ENCODE measurements around the gene CRADD. TPM values are rescaled to one million over a fixed set of nuclear protein-coding genes. Genes with fewer than 3 reads are reported as not detected.

Gene CRADD
- 10 to 100 TPM; 19.4 to 28.7 (median 22.6) TPM for total RNA-seq

DNA sequence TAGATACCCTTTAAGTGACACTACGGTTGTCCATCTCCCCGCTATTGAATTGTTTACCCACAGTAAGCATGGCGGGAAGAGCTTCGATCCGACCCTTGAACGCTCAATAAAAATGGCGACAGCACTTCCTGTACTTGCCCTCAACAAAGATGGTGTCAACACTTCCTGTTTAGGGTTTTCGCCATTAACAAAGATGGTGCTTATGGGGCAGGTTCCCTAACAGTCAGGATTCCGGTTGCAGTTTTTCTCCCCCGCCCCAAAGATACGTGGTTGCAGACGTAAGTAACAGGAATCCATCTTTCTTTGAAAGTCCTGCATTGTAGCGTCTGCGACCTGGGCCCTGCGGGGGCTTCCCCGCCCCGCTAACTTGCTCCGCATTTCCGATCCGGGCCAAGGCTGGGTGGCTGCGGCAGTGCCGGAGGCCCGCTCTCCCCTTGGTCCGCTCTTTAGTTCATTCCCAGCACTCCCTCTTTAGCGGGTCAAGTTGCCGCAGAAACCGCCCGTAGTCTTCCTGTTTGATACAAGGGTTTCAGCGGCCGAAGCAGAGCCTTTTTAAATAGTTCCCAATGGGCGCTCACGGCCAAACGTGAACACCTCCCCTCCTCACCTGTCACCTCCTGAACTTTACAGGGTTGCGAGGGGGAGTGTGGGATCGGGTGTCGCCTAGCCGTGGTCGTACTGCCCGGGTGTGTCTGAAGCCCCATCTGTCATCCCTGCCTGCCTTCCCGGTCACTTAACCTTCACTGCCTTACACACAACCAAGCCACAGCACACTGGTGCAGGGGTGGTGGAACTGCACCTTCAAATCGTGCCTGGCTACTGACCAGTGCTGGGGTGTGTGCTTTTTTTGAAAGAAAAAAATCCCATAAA lies at the start of gene CRADD:
TSS of gene CRADD (plus strand) at position 181 of the 870 bp plus-strand sequence.
- Histone ChIP-seq H3K9me3 (no peaks in the 10 kb centered on the region), H3K4me1 (peaks cover 44 to 47% of the 10 kb centered on the region in 2 donors), H3K27me3 (no peaks in the 10 kb centered on the region), H3K36me3 (no peaks in the 10 kb centered on the region), H3K27ac (peak within 1 kb of the TSS; percentile 95 to 96 (median 96)), H3K4me3 (peak within 1 kb of the TSS; percentile 71 to 87 (median 84))
- DNase-seq (peak; percentile 78 to 84), ATAC-seq (peak; percentile 92 to 96)
- in situ Hi-C loops (cut with MboI; ENCODE audit: low sequenced_read_pairs in 4 of 4) (loop anchor here in 3 of 4 donors (5.0 to 10.0 kb wide), 4 partner anchors 65 to 397 kb away; partner anchors contain the start of gene SOCS2 (in 2 of the 3)), intact Hi-C loops (cut with DNase I; ENCODE audit: low total_unique reads) (loop anchor here (1.0 to 5.0 kb wide), 5 partner anchors 14 to 423 kb away; no protein-coding TSS in a partner anchor)
- TF ChIP-seq, protein P1, sequence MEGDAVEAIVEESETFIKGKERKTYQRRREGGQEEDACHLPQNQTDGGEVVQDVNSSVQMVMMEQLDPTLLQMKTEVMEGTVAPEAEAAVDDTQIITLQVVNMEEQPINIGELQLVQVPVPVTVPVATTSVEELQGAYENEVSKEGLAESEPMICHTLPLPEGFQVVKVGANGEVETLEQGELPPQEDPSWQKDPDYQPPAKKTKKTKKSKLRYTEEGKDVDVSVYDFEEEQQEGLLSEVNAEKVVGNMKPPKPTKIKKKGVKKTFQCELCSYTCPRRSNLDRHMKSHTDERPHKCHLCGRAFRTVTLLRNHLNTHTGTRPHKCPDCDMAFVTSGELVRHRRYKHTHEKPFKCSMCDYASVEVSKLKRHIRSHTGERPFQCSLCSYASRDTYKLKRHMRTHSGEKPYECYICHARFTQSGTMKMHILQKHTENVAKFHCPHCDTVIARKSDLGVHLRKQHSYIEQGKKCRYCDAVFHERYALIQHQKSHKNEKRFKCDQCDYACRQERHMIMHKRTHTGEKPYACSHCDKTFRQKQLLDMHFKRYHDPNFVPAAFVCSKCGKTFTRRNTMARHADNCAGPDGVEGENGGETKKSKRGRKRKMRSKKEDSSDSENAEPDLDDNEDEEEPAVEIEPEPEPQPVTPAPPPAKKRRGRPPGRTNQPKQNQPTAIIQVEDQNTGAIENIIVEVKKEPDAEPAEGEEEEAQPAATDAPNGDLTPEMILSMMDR (IDR thresholded peaks at IDR 0.05 in 4 of 5, conservative IDR thresholded peaks at IDR 0.05 in 1 of 5): no peak
- peak; percentile 53 to 70 for TF ChIP-seq POLR2A (IDR thresholded peaks at IDR 0.05)

DNA sequence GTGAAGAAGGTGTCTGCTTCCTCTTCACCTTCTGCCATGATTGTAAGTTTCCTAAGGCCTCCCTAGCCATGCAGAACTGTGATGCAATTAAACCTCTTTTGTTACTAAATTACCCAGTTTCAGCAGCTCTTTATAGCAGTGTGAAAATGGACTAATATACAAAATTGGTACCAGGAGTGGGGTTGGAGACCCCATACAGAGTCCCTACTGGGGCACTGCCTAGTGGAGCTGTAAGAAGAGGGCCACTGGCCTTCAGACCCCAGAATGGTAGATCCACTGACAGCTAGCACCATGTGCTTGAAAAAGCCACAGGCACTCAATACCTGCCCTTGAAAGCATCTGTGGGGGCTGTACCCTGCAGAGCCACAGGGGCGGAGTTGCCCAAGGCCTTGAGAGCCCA lies 44.8 kb upstream of the CRADD start:
- in situ Hi-C loops (cut with MboI; ENCODE audit: low sequenced_read_pairs in 4 of 4) (no loop called here), intact Hi-C loops (cut with DNase I; ENCODE audit: low total_unique reads) (no loop called here)
- Histone ChIP-seq H3K27me3 (no peaks in the 10 kb centered on the region), H3K4me1 (no peaks in the 10 kb centered on the region), H3K36me3 (no peaks in the 10 kb centered on the region), H3K4me3 (no peak overlapping the region), H3K9me3 (no peaks in the 10 kb centered on the region), H3K27ac (no peak overlapping the region)
- DNase-seq (no peak), ATAC-seq (no peak)
- no peak for TF ChIP-seq POLR2A (IDR thresholded peaks at IDR 0.05)
- TF ChIP-seq, protein P1 (IDR thresholded peaks at IDR 0.05 in 4 of 5, conservative IDR thresholded peaks at IDR 0.05 in 1 of 5): no peak

DNA sequence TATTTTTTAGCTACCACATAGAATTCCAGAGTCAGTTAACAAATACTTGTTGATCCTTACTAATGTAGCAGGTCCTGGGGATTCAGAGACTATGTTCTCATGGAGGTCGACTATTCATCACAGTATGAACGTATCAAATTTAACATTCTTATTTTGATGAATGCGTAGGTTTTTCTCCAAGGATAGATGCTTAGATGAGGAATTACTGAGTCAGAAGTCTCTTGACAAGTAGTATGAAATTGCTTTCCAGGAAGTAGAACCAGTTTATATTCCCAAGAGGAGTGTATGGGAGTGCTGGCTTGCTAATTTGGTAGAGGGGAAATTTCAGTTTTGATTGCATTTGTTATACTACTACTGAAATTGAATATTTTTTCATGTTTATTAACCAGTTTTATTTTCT lies 42.8 kb upstream of the CRADD start:
- no peak for TF ChIP-seq POLR2A (IDR thresholded peaks at IDR 0.05)
- TF ChIP-seq, protein P1 (IDR thresholded peaks at IDR 0.05 in 4 of 5, conservative IDR thresholded peaks at IDR 0.05 in 1 of 5): no peak
- H3K9me3 ChIP-seq: no peaks in the 10 kb centered on the region
- intact Hi-C loops (cut with DNase I; ENCODE audit: low total_unique reads): no loop called here
- no peak overlapping the region for H3K4me3 ChIP-seq
- no peaks in the 10 kb centered on the region for H3K36me3 ChIP-seq
- H3K27me3 ChIP-seq: no peaks in the 10 kb centered on the region
- DNase-seq (no peak), ATAC-seq (no peak)
- H3K27ac ChIP-seq: no peak overlapping the region
- in situ Hi-C loops (cut with MboI; ENCODE audit: low sequenced_read_pairs in 4 of 4): no loop called here
- no peaks in the 10 kb centered on the region for H3K4me1 ChIP-seq

DNA sequence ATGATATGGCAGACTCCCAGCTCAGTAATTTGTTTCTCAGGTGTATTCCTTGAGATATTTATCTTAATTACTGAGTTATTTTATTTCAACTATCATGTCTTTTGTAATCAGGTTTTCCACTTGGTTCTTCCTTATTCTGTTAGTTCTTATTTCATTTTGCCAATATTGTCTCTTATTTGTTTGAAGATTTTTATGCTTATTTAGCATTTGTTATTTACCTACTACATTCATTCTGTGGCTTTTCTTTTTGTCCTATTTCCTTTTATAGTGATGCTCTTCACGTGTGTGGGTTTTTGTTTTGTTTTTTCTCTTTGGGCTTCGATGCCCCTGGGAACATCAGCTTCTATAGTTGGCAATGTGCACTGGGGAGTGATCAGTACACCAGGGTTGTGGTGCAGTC lies 40.5 kb upstream of the CRADD start:
- H3K9me3 ChIP-seq: no peaks in the 10 kb centered on the region
- DNase-seq (no peak), ATAC-seq (no peak)
- H3K36me3 ChIP-seq: no peaks in the 10 kb centered on the region
- H3K27me3 ChIP-seq: no peaks in the 10 kb centered on the region
- in situ Hi-C loops (cut with MboI; ENCODE audit: low sequenced_read_pairs in 4 of 4): no loop called here
- intact Hi-C loops (cut with DNase I; ENCODE audit: low total_unique reads): no loop called here
- no peak for TF ChIP-seq POLR2A (IDR thresholded peaks at IDR 0.05)
- TF ChIP-seq, protein P1 (IDR thresholded peaks at IDR 0.05 in 4 of 5, conservative IDR thresholded peaks at IDR 0.05 in 1 of 5): no peak
- H3K27ac ChIP-seq: no peak overlapping the region
- no peaks in the 10 kb centered on the region for H3K4me1 ChIP-seq
- no peak overlapping the region for H3K4me3 ChIP-seq

Data from gastrocnemius medialis (tissue), 4 donors.